GM21515 (cell line): ENCODE measurements around the gene SLC25A20.
"Not testable (repeated sequence)": the region's sequence is repeated elsewhere in the genome, so short reads cannot be mapped to it uniquely, and the experiment has no call there.

Experiments
- ATAC-seq: cut with Tn5 transposase; IDR thresholded peaks from one replicate; pipeline ENCODE4 v1.9.1; 2021; ENCODE audit not compliant: unreplicated experiment

Gene SLC25A20, protein sequence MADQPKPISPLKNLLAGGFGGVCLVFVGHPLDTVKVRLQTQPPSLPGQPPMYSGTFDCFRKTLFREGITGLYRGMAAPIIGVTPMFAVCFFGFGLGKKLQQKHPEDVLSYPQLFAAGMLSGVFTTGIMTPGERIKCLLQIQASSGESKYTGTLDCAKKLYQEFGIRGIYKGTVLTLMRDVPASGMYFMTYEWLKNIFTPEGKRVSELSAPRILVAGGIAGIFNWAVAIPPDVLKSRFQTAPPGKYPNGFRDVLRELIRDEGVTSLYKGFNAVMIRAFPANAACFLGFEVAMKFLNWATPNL

DNA sequence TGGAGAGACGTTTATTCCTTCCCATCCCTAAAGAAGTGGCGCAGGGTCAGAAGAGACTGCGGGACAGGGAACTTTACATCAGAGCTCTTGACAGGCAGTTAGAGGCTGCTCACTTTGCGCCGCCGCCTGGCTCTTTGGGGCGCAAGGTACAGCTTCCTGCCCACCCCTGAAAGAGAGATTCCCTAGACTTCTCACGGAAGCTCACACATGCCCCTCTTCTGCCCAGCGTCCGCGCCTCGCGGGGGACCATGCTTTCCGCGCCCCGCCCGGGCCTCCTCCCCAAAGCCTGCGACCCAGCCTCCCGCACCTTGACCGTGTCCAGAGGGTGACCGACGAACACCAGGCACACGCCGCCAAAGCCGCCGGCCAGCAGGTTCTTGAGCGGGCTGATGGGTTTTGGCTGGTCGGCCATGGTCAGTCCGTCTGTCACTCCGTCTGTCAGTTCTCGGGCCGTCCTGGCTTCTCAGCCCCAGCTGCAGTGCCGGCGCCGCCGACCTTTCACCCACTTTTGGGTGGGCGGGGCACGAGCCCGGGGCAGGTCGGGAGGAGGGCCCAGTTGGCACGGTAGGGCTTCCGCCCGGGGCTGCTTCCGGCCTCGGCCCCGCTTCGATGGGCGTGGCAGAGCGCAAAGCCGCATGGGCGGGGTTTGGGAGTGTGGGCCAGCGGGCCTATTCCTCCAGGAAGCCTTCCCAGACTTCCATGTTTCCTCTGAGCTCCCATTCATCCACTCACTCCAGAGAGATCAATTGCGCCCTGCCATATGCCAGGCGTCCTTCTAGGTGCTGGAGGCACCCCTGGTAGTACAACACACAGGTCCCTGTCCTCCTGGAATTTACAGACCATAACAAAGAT is at the start of gene SLC25A20:
Gene SLC25A20 (minus strand): TSS at position 500 of the 852 bp plus-strand sequence. CDS start 88 bp downstream, at position 412.
- peak; percentile 85 for ATAC-seq

DNA sequence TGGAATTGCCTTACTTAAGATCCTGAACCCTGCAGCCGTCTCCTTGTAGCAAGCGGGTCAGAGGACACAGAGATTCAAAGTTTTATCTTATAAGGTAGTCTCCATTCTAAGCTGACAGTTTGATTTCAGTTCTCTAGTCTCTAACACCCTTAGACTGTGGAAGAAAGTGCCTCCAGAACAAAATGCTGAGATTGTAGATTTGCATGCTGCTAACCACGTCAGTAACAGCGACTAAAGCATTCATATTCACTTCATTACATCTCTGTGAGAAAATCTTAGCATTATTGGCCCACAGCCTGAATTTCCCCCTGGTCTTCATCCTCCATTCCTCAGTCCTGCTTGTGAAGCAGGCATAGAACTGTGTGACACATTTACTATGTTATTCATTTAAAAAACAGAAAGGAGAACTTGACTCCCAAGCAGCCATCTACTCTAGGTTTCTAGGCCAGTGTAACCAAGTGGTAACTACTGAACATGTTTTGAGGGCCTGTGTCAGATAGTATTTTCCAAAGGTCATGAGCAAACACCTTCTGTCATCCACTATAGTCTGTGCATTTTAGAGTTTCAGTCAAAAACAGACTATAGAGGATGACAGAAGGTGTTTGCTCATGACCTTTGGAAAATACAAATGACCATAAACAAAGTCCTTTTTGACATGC is 47.3 kb upstream of the SLC25A20 start:
- no peak for ATAC-seq

DNA sequence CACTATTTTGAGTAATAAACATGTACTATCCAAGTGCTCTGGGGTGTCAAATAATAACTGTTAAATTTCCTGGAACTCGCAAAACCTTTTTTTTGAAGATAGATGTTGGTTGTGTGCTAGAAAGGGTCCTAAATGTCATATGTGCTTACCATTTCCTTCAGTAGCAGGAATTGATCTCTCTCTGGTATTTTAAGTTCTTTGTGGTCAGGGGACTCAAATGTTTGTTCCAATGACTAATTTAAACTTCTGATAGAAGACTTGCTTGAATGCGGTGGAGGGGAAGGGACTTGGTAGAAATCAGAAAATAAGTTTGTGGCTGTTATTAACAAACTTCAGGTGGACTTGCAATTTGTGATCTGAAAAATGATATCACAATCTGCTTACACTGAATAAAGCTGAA is 46.8 kb upstream of the SLC25A20 start:
- no peak for ATAC-seq

DNA sequence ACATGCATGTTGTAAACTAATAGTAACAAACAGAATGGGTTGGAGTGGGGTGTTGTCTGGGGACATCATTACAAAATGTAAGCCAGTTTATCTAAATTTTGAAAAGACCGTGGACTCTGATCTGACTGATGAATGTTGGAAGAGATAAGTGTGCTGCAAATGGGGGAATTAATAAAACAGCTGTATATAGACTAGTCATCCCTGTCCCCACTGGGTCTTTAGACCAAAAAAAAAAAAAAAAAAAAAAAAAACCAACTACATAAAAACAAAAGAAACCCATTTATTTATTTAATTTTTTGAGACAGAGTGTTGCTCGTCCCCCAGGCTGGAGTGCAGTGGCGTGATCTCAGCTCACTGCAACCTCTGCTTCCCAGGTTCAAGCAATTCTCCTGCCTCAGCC is 40.0 kb upstream of the SLC25A20 start:
- no peak for ATAC-seq

DNA sequence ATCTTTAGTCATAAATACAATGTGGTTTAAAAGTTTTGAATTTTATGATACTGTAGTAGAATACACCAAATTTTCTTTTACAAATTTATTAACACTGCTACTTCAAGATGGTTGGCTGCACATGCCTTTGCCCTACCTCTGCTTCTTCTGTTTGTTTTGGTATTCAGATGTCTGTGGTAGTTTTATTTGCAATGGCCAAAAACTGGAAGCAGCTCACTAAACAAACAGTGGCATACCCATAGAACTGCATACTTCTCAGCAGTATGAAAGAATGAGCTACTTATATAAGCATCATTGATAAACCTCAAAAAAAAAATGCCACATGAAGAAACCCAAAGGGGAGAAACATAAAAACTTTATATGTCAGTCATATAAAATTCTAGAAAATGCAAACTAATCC is 39.5 kb upstream of the SLC25A20 start:
- no peak for ATAC-seq

DNA sequence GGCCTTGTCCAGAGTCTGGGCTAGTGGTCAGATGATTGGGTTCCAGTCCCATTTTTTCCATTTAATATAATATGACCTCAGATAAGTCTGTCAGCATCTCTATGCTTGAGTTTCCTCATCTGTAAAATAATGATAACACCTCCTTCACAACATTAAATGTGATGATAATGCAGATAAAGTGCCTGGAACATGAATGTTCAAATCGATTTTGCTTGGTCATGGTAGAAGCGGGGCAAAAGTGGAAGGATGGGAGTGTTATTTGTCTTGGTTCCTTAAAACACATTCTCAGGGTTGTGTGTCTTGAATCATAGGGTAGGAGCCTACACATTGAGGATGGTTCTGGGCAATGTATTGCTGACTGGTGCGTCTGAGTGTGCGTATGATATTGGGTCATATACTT is 36.8 kb upstream of the SLC25A20 start:
- no peak for ATAC-seq

DNA sequence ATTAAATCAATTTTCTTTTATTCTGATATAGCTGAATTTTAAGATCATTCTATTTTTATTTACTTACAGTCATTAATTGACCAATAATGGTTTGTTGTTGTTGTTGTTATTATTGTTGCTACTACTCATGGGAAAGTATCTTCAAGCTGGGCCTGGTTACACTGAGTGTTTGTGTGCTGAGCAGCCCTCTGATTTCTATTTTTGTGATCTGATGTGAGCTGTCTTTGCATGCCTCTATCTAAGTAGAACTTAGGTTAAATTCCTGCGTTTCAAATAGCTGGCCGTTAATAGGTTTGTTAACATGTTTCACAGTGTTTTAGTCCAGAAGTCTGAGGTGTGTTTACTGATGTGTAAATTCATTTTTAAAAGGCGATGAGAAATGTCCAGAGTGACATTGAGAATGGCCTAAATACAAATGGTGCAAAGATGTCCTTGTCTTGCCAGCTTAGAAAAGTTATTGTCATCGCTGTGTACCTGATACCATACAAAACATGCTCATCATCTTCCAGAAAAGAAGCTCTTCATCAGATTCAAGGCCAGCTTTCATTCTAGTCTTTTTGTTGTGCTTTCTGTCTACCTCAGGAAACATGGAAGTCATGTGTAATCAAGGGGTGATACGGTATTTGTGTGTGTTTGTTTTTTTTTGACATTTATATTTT is 35.8 kb upstream of the SLC25A20 start:
- no peak for ATAC-seq

DNA sequence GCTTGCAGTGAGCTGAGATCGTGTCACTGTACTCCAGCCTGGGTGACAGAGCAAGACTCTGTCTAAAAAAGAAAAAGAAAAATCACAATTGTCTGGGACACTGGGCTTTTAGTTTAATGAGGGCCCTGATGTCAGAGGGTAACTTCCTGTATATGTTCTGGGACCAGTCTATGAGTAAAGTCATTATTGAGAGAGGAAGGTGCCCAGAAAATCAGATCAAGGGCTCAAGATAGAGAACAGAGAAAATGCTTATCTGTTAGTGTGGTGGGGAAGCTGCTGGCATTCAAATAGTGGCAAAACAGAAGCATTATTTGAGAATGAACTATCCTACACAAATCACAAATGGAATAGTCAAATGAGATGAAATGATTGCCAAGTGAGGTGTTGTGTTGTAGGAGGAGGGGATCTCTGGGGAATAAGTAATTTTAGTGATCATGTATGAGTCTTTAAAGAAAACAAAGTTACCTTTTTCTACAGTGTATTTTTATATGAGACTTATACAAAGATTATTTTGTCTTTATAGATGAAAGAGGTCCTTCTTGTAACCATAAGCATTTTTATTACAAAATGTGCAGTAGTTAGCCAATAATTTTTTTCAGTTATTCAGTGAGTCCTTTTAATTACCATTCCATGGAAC is 33.4 kb upstream of the SLC25A20 start:
- ATAC-seq = no peak

DNA sequence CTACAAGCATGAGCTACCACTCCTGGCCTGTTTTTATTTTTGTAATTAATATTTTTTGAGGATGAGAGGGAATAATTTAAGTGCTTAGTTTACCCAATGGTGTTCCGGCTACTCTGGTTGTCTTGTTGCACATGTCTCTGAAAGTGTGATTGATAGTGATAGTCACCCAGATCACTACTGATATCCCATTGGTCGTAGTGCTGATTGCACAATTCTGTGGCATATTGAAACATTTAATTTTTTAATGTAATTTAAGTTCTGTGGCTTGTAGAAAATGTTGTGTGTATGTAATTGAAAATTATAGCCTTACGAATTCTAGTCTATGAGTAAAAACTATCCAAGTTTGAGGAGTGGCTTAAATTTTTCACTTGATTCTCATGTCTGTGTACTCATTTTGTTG is 31.9 kb upstream of the SLC25A20 start:
- ATAC-seq = no peak

DNA sequence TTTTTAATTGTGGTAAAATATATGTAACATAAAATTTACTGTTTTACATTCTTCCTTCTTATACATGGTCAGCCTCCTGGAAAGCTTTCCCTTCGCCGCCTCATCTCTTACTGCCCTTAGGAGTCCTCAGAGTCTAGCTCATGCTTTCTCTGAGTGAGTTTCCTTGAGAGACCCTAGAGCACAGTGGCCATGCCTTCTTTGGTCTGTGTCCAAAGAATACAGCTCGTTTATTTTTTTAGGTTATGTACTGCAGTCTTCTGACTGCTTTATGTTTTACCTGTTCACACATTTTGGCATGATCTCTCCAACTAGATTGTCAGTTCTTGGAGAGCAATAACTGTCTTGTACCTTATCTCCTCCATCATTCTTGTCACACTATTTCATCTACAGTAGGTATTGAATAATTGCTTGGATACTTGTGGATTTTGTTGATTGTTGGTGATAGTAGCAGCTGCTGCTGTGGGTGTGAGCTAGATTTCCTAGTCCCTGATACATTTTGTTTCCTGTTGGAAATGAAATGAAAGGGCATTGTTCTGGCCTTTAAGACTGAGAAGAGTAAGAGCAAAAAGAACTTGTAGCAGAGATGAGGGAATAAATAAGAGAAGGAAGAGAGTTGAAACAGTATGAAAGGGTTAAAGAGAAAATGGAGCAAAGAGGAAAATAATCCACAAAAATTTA is 30.8 kb upstream of the SLC25A20 start:
- ATAC-seq = no peak

DNA sequence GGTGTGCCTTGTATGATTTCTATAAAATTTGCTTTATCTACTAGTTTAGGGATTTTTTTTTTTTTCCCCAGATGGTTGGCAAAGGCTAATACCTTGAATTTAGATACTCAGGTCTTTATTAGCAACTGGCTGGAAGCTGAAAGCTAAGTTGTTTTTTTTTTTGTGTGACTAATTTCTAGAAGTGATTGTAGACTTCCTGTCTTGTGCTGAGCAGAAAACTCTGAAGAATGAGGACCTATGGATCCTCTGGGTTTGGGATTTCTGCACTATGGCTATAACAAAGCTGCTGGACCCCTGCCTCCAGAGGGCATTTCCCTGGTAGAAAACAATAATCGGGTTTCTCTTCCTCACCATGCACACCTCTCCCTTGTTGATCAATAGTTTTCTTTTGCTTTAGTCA is 30.0 kb upstream of the SLC25A20 start:
- ATAC-seq = no peak

DNA sequence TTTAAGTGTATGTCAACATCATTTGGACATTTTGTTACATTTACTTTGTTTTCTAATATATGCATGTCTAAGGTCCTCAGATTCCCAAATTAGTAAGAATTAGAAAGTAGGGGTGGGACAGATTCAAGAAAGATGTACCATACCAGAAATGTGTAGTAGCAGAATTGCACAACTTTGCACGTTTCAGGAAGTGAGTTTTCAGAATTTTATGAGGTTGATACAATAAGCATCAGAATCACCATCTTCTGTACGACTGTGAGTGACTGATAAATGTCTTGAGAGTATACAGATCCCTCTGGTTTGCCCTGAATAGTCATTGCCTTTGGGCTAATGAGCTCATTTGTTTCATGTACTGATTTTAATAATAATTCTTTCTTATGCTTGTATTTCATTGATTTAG is 29.2 kb upstream of the SLC25A20 start:
- no peak for ATAC-seq

DNA sequence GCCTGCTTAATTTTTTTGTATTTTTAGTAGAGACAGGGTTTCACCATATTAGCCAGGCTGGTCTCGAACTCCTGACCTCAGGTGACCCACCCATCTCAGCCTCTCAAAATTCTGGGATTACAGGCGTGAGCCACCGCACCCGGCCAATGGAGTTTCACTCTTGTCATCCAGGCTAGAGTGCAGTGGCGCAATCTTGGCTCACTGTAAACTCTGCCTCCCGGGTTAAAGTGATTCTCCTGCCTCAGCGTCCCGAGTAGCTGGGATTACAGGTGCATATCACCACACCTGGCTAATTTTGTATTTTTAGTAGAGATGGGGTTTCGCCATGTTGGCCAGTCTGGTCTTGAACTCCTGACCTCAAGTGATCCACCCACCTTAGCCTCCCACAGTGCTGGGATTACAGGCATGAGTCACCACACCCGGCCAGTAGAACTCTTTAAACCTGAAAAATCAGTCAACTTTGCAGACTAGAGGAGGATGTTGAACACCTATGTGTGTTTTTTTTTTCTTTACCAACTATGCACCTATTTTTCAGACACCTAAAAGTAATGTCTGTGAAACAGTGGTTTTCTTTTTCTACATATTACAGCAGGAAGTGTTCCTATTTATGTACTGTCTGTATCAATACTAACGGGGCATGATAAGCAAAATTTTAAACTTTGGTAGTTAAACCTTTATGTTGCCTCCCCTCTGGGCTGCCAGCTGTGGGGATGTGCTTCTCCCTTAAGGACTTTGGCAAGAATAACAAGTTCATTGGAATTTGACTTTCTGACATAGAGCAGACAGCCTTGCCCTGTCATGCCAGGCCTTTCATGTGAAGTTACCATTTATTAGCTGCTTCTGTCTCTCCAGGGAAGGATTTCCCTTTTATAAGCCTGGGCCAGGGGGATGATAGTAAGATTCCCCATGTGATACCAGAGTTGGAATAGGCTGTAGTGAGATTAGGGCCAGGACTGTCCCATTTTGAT is 28.0 kb upstream of the SLC25A20 start:
- ATAC-seq = no peak

DNA sequence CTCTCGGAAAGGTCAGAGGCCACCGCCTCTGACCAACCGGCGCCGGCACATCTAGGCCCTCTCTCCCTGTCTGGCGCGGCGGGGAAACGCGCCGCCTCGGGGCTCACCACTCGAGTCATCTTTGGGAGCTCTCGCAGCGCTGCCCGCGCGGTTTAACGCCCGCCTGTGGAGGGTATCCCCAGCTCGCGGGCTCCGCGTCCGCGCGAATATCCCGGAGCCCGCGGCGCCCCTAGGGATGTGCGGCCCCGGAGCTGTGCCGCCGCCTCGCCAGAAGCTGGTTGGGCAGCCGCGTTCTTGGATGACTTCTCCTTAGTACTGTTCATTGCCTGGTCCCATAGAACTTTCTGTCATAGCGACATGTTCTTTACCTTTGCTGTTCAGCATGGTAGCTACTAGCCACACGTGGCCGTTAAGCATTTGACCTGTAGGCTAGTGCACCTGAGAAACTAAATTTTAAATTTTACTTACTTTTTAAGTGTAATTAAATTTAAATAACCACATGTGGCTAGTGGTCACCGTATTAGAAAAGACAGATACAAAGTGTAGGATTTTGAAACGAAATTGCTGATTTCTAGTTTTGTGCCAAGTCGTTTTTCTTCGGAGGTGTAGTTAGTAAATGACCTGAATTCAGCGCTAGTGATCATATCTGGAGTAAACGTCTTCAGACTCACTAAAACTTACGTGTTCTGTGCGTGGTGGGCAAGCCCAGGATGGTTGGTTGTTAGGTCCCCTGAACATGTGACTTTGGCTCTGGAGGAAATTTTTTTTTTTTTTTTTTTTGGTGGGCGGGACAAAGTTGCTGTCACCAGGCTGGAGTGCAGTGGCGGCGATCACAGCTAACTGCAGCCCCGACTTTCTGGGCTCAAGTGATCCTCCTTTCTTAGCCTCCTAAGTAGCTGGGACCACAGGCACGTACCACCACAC is 20.8 kb upstream of the SLC25A20 start:
- ATAC-seq = peak; percentile 24

DNA sequence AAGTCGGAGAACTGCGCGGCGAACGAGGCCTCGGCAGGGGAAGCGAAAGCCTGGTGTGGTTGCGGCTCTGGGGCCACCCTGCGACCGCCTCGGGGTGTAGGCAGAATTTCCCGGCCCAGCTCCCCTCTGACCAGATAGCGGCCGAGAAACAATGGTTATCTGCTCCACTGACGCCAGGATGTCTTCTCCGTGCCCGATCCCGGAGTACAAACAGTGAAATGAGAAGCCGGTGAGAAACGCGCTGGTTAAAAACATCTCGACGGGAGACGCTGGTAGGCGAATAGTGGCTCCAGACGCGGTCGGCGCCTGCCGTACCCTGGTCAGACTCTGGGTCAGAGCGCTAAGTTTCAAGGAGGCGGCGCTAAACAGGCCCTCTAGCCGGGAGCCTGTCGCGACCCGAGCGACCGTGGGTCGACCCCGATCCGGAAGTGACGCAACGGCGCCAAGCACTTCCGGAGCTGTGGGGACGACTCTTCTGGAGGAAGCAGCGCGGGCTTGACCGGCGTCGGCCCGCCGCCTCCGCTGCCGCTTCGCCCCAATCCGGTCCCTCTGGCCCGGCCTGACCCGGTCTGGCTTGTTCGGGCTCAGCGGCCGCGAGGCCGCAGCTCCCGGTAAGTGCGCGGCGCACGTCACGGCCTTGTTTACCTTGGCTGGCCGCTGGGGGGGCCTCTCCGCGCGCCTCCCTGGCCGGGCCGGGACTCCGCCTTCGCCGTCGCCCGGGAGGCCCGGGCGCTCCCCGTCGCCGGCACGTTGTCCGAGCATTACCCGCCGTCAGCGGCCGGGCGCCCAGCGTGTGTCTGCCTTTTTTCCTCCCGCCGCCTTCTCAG is 19.9 kb upstream of the SLC25A20 start, which contains the start of gene ARIH2:
Gene ARIH2 (plus strand): TSS at position 455 of the 827 bp plus-strand sequence. CDS start 8,717 bp downstream, outside the sequence.
- peak; percentile 71 for ATAC-seq

DNA sequence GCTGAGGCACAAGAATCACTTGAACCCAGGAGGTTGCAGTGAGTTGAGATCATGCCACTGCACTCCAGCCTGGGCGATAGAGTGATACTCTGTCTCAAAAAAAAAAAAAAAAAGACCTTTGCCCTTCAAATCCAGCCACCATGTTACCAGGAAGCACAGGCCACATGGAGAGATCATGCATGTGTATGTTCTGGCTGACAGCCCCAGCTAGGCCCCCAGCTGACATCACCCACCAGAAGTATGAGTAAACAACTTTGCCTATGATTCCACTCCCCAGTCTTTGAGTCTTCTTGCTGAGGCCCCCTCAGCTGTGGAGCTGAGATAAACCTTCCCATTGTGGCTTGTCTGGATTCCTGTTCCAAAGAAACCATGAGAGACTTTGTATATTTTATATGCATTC is 16.6 kb upstream of the SLC25A20 start:
- ATAC-seq = no peak

DNA sequence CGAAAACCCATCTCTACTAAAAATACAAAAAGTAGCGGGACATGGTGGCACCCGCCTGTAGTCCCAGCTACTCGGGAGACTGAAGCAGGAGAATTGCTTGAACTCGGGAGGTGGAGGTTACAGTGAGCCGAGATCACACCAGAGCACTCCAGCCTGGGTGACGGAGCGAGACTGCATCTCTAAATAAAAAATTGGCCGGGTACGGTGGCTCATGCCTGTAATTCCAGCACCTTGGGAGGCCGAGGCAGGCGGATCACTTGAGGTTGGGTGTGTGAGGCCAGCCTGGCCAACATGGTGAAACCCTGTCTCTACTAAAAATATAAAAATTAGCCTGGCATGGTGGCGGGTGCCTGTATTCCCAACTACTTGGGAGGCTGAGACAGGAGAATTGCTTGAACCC is 8.3 kb upstream of the SLC25A20 start:
- not testable (repeated sequence) for ATAC-seq
